MV-4-11 (cell line): ENCODE measurements around the gene GAGE10.

Experiments used
- DNase-seq: peaks from one replicate; lab custom pipeline; 2025; lab: John Stamatoyannopoulos, UW

The GAGE10 gene

GRCh38 chrX:49303346-49303745 is at the start of gene GAGE10:
TSS of gene GAGE10 (plus strand) at chrX:49303646. CDS start at chrX:49304860, 1,214 bp downstream.
- DNase-seq: no peak

- no peak for DNase-seq
Measured at GRCh38 chrX:49254639-49255038, 48.8 kb upstream of the GAGE10 start.

- DNase-seq: no peak
Measured at GRCh38 chrX:49256268-49256995, 47.0 kb upstream of the GAGE10 start.

- DNase-seq: no peak
Measured at GRCh38 chrX:49257074-49257790, 46.2 kb upstream of the GAGE10 start.

- DNase-seq: no peak
Measured at GRCh38 chrX:49257846-49258748, 45.3 kb upstream of the GAGE10 start.

- DNase-seq: no peak
Measured at GRCh38 chrX:49258749-49259124, 44.7 kb upstream of the GAGE10 start.

GRCh38 chrX:49260221-49260985 is 43.0 kb upstream of the GAGE10 start:
- no peak for DNase-seq

GRCh38 chrX:49262603-49263002 is 40.8 kb upstream of the GAGE10 start:
- DNase-seq: no peak

GRCh38 chrX:49263631-49264030 is 39.8 kb upstream of the GAGE10 start:
- DNase-seq: no peak

GRCh38 chrX:49264460-49264859 is 39.0 kb upstream of the GAGE10 start, which contains the start of gene FOXP3:
TSS of gene FOXP3 (minus strand) at chrX:49264710. CDS start at chrX:49258505, 6,205 bp downstream.
- DNase-seq: no peak

GRCh38 chrX:49266523-49267445 is 36.7 kb upstream of the GAGE10 start:
- no peak for DNase-seq

- DNase-seq: no peak
Measured at GRCh38 chrX:49268702-49269009, 34.8 kb upstream of the GAGE10 start.

- peak; percentile 98 for DNase-seq
Measured at GRCh38 chrX:49269010-49269766, 34.3 kb upstream of the GAGE10 start.

- no peak for DNase-seq
Measured at GRCh38 chrX:49269767-49270248, 33.6 kb upstream of the GAGE10 start, which contains the start of gene PPP1R3F. TSS of gene PPP1R3F (plus strand) at chrX:49269793. CDS start at chrX:49269870, 77 bp downstream.

- no peak for DNase-seq
Measured at GRCh38 chrX:49270249-49270921, 33.1 kb upstream of the GAGE10 start.

- no peak for DNase-seq
Measured at GRCh38 chrX:49271341-49271740, 32.1 kb upstream of the GAGE10 start.

GRCh38 chrX:49272421-49272820 is 31.0 kb upstream of the GAGE10 start:
- no peak for DNase-seq

GRCh38 chrX:49273181-49273727 is 30.2 kb upstream of the GAGE10 start:
- DNase-seq: no peak

- no peak for DNase-seq
Measured at GRCh38 chrX:49276207-49276606, 27.2 kb upstream of the GAGE10 start.
